HG03039 (cell line): Measurements from ENCODE around the gene ADGRL3.

Experiments used
- ATAC-seq: cut with Tn5 transposase; IDR thresholded peaks from one replicate; pipeline ENCODE4 v1.9.1; 2021; ENCODE audit warnings: mild to moderate bottlenecking, moderate library complexity; ENCODE audit not compliant: unreplicated experiment

The ADGRL3 gene

GRCh38 chr4:61407642-61408618 lies 207.8 kb downstream of the ADGRL3 start:
- ATAC-seq = no peak

GRCh38 chr4:61408861-61409260 lies 208.7 kb downstream of the ADGRL3 start:
- no peak for ATAC-seq

GRCh38 chr4:61411241-61411640 lies 211.1 kb downstream of the ADGRL3 start:
- ATAC-seq = no peak

GRCh38 chr4:61425315-61425714 lies 225.2 kb downstream of the ADGRL3 start:
- ATAC-seq = no peak

DNA sequence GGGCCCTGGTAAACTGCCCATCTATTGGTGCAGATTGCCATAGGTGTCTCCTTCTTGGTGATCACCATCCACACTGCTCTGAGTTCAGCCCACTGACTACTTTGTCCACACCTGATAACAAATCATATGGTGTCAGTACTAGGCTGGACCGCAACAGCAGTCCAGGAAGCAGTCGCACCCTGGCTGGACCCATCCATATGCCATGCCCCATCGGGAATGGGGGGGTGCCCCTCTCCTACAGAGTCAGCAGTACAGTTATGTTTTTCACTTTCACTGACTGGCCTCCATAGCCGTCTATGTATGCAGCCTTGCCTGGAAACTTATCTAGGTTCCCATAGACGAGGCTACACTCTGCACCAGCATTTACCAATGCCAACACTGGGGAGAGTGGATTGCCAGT lies 226.1 kb downstream of the ADGRL3 start:
- ATAC-seq = no peak

GRCh38 chr4:61427099-61427817 lies 227.1 kb downstream of the ADGRL3 start:
- ATAC-seq = no peak

GRCh38 chr4:61427818-61428495 lies 227.8 kb downstream of the ADGRL3 start:
- no peak for ATAC-seq

DNA sequence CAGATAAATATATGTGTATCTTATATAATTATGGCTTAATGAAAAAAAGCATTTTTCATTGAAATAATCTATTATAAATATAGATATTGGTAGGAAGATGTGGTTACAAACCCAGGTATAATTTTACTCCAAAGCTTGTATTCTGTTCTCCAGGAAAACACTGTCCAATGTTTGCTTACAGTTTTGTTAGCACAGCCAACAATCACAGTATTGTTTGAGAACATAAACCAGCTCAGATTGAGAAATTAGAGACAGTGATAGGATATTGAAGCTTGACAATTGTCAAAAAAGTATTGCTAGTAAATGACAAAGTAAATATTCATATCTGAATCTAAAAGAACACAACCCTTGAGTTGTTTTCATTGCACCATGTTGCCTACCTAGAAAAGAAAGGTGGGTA lies 228.8 kb downstream of the ADGRL3 start:
- no peak for ATAC-seq

DNA sequence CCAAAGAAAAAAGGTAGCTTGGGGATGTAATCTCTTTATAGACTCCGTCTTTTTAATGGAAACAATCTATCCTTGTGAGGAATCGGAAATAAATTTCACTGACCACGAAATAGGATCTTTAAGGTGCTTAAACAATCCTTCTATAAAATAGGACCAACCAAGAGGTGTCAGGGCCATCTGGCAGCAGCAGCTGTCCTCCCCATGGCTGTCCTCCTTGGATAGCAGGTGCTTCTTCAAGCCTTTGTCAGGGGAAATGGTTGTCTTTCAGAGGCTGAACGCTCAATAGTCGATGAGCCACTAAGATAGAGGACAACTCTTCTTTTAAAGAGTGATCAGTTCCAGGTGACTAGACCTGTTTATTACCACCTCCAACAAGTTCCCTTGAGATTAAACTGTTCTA lies 231.0 kb downstream of the ADGRL3 start:
- no peak for ATAC-seq

DNA sequence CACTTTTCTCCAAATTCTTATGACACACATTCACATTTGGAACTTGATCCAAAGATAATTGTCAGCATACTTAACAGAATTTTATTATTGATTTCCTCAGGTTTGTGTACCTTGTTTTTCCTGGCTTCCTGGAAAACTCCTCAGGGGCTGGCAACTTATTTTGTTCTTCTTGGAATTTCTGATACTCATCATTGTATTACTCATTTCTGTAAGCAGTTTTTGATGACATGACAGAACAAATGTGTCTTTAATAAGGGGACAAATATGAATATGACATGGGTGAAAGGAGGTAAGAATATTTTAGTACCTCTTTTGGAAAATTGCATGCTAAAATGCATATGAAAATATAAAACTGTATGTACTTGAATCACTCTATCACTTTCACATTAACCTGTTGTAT lies 237.8 kb downstream of the ADGRL3 start:
- no peak for ATAC-seq

DNA sequence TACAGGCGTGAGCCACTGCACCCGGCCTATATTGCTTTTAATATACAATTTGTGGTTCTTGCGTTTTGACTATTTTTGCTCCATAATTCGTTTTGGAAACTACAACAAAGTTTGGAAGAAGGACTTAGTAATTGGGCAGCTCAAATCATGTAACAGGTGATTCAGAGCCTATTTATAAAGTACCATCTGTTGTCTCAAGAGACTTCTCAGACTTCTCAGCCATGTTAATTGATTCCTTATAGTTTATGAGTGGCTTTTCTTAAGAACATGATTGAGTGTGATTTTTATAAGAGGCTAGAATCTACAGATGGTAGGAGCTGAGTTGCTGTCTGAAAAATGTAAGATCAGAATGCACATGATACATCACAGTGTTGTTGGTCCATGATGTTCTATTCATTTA lies 240.2 kb downstream of the ADGRL3 start:
- no peak for ATAC-seq

GRCh38 chr4:61442936-61443335 lies 242.8 kb downstream of the ADGRL3 start:
- ATAC-seq = no peak

DNA sequence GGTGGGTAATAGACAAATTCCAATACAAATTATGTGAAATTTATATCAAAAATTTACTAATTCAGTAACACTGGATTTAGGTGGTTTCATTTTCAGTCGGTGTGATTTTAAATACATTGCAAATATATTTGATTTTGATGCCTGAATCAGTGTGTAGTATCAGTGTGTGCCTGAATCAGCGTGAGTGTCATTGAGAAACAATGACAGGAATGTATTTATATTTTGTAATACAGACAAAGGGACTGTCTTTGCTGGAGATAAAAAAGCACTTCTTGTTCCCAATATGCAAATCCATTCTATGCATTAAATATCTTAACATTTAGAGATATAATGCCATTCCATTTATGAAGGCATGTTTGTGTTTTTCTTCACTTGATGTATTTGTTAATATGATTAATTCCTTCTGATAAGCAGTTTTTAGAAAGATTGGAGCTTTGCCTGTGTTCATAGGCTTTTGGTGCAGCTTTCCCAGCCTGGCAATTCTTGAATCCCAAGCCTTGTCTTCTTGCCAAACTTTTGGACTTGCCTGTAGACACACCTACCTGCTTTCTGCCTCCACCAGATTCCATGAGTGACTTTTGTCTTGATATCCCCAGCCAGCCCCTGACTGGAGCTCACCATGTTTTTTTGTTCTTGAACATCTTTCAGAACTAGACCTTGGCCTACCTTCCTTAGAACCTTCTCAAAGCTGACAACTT lies 243.8 kb downstream of the ADGRL3 start:
- no peak for ATAC-seq

GRCh38 chr4:61445374-61446063 lies 245.4 kb downstream of the ADGRL3 start:
- no peak for ATAC-seq

DNA sequence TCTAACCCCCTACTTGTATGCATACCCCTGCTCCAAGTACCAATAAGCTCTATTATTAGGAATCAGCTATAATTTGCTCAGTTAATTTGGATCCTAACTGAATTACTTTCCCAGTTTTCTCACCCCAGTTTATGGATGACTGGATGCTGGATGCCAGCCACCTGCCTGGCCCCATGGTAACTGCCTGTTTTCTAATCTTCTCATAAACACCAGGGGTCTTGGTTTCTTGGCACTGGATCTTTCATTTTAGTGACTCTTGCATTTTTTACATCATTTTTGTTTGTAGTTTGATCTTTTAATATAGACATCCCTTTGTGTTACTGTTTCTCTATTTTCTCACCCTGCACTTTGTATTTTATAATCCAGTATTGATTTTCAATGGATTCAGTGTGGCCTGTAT lies 246.8 kb downstream of the ADGRL3 start:
- no peak for ATAC-seq

DNA sequence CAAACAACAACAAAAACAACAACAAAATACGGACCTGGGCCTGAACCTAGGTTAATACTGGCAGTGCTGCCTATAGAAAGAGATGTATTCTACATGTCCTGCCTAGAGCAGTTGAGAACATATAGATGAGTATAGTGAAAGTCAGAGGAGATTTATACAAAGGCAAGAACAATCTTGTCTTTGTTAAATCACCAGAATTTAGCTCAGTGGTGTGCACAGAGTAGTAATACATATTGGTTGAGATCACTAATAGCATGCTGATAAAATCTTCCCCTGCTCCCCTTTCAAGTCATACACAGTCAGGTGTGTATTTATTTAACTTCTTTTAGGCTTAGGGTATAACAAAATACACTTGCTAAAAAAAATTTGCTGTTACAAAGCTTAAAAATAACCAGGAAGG lies 247.8 kb downstream of the ADGRL3 start:
- no peak for ATAC-seq

- ATAC-seq = no peak
Observed at GRCh38 chr4:61451935-61452334, 251.8 kb downstream of the ADGRL3 start.

DNA sequence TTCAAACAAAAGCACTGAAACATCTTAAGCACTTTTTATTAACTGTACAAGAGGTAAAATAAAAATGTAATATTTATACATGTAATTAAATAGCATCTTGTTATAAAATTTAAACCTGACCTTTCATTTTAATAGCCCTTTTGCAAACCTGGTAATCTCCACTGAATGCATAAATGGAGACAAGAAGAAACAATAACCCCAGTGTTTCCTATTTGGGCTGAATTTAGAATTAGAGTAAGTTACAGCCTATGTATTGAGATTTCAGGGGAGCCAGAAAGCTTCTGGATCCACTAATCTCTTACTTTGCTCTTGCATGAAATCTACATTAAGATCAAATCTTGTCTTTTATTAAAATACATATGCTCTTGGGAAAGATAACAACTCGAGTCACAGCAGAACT lies 261.8 kb downstream of the ADGRL3 start:
- ATAC-seq = no peak

DNA sequence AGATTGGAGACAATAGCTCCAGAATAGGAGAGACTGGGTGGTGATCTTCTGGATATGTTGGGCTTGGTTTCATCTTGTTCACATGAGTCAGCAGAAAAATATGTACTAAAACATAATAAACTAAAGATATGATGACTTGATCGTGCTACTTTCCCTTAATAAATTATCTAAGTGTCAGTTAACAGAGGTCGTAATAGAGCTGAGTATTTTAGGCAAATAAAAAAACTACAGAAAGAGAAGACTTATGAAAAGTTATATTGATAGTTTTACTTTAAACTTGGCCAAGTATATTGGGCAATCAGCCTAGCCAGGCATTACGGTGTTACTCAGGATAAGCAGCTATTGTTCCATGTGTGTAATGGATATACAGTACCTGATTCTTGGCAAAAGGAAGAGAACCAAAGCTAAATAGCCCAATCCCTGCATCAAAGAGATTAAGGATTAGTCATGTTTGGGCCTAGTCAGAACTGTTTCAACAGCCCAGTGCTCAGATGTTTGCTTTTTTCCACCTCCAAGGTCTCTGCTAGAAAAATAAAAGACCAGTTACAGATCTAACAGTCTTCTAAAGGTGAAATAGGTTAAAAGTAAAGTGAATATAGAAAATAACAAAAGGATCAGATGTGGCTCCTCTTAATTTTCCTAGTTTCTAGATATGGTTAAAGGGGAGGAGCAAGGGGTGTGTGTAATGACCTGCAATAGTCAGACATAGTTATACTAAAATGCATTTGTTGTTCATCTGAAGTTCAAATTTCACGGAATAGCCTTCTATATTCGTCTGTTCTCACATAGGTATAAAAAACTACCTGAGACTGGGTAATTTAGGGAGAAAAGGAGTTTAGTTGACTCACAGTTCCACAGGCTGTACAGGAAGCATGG lies 262.6 kb downstream of the ADGRL3 start:
- no peak for ATAC-seq
